H1 (cell line): ENCODE measurements around the gene LRRC27. TPM values are rescaled to one million over a fixed set of nuclear protein-coding genes. Genes with fewer than 3 reads are reported as not detected.
A peak's percentile ranks its signal among the peaks of the same experiment; 100 is the strongest.

ENCODE experiments used
- CTCF ChIA-PET: fragments of 300-600 bp; sonication (Branson Sonifier 250); formaldehyde crosslinking; loops from one replicate; lab custom pipeline; 2021; ENCODE audit not compliant: partially characterized antibody; lab: Charles Lee
- POLR2A ChIA-PET: fragments of 300-600 bp; sonication (Branson Sonifier 250); formaldehyde crosslinking; loops from one replicate; lab custom pipeline; 2021; ENCODE audit warnings: inconsistent platforms; ENCODE audit not compliant: partially characterized antibody; lab: Charles Lee
- DNase-seq, 2 experiments: peaks; one replicate each; pipeline versions ENCODE4 v3.0.0 to v3.0.0-alpha.2; 2010 to 2022; ENCODE audit warnings: low spot score in 2 of 2, low read depth in 1 of 2, mixed read lengths in 1 of 2
- FAIRE-seq: peaks from 2 replicates; lab custom pipeline; 2011; peaks lifted over from hg19 to GRCh38; lab: Jason Lieb, UNC
- H2AFZ ChIP-seq: 2 replicates; pipeline ENCODE4 v1.8.1; 2012; ENCODE audit warnings: low read length, inconsistent platforms
- H2AK5ac ChIP-seq: 2 replicates; pipeline ENCODE4 v1.6.1; 2013; ENCODE audit warnings: low read depth, low read length
- H2BK120ac ChIP-seq: replicated peaks from 2 replicates; pipeline ENCODE3; 2013; ENCODE audit warnings: low read depth, low read length, inconsistent platforms
- H2BK12ac ChIP-seq: 2 replicates; pipeline ENCODE4 v1.6.1; 2013; ENCODE audit warnings: low read depth, low read length
- H2BK15ac ChIP-seq: 2 replicates; pipeline ENCODE4 v1.6.1; 2013; ENCODE audit warnings: low read length
- H2BK20ac ChIP-seq: 2 replicates; pipeline ENCODE4 v1.6.1; 2013; ENCODE audit warnings: low read length
- H2BK5ac ChIP-seq: 2 replicates; pipeline ENCODE4 v1.6.1; 2013; ENCODE audit warnings: low read depth, low read length
- H3K14ac ChIP-seq: 2 replicates; pipeline ENCODE4 v1.6.1; 2013; ENCODE audit warnings: inconsistent platforms; ENCODE audit not compliant: insufficient read length
- H3K18ac ChIP-seq: 2 replicates; pipeline ENCODE4 v1.6.1; 2013; ENCODE audit warnings: low read length; ENCODE audit errors: extremely low read depth
- H3K23ac ChIP-seq: 2 replicates; pipeline ENCODE4 v1.6.1; 2013; ENCODE audit warnings: inconsistent platforms; ENCODE audit not compliant: insufficient read length
- H3K23me2 ChIP-seq: 2 replicates; pipeline ENCODE4 v1.6.1; 2013; ENCODE audit warnings: low read depth, low read length
- H3K27ac ChIP-seq: 2 replicates; pipeline ENCODE4 v1.6.1; 2011; ENCODE audit warnings: low read depth, low read length, inconsistent platforms
- H3K27me3 ChIP-seq, 4 experiments: replicated peaks in 1 of 4; 1 replicate in 1 of 4; 2 replicates in 3 of 4; pipeline versions ENCODE4 v1.6.1 to v1.8.1; 2011 to 2013; ENCODE audit warnings: low read length in 3 of 4, mild to moderate bottlenecking in 3 of 4, inconsistent platforms in 2 of 4, mixed read lengths in 2 of 4, moderate library complexity in 1 of 4; ENCODE audit not compliant: control insufficient read depth in 3 of 4, insufficient read depth in 3 of 4; ENCODE audit errors: extremely low read depth in 1 of 4
- H3K36me3 ChIP-seq, 4 experiments: 2 replicates each; pipeline versions ENCODE4 v1.6.1 to v1.8.1; 2011 to 2013; ENCODE audit warnings: mild to moderate bottlenecking in 4 of 4, low read length in 3 of 4, moderate library complexity in 2 of 4, control low read depth in 1 of 4, inconsistent platforms in 1 of 4; ENCODE audit not compliant: insufficient read depth in 4 of 4, control insufficient read depth in 2 of 4
- H3K4ac ChIP-seq: replicated peaks from 2 replicates; pipeline ENCODE3; 2013; ENCODE audit warnings: low read length, low read depth, mixed read lengths, inconsistent platforms; ENCODE audit not compliant: insufficient read length
- H3K4me1 ChIP-seq, 4 experiments: replicated peaks in 1 of 4; 1 replicate in 1 of 4; 2 replicates in 3 of 4; pipeline versions ENCODE4 v1.6.1 to v1.8.1; 2011 to 2013; ENCODE audit warnings: low read length in 3 of 4, inconsistent platforms in 2 of 4, mixed read lengths in 1 of 4; ENCODE audit not compliant: insufficient read depth in 4 of 4, control insufficient read depth in 3 of 4
- H3K4me2 ChIP-seq, 2 experiments: 2 replicates each; pipeline versions ENCODE4 v1.6.1 to v1.8.1; 2011 to 2013; ENCODE audit warnings: low read depth in 2 of 2, low read length in 2 of 2, control low read depth in 1 of 2, inconsistent platforms in 1 of 2, mild to moderate bottlenecking in 1 of 2; ENCODE audit not compliant: insufficient read depth in 1 of 2
- H3K4me3 ChIP-seq, 4 experiments: fragments of 200-600, 300-600 bp in 1 of 4; sonication (generic), shearing (Covaris generic), sonication (Bioruptor Twin) in 1 of 4; 2 replicates each; pipeline versions ENCODE4 v1.5.1 to v1.8.1; 2011 to 2016; ENCODE audit warnings: low read length in 4 of 4, low read depth in 3 of 4, control low read depth in 2 of 4, inconsistent platforms in 2 of 4, mild to moderate bottlenecking in 2 of 4, mixed read lengths in 1 of 4, moderate library complexity in 1 of 4; ENCODE audit not compliant: insufficient read depth in 2 of 4; ENCODE audit errors: extremely low read depth in 1 of 4
- H3K56ac ChIP-seq: replicated peaks from 2 replicates; pipeline ENCODE3; 2013; ENCODE audit warnings: low read depth, mild to moderate bottlenecking, mixed read lengths, low read length, inconsistent platforms; ENCODE audit not compliant: insufficient read length
- H3K79me1 ChIP-seq: 2 replicates; pipeline ENCODE4 v1.6.1; 2013; ENCODE audit warnings: low read depth, low read length, control low read depth
- H3K79me2 ChIP-seq, 2 experiments: 2 replicates each; pipeline versions ENCODE4 v1.6.1 to v1.8.1; 2012 to 2013; ENCODE audit warnings: low read length in 2 of 2, mild to moderate bottlenecking in 2 of 2, inconsistent platforms in 1 of 2; ENCODE audit not compliant: insufficient read depth in 2 of 2, control insufficient read depth in 1 of 2
- H3K9ac ChIP-seq, 4 experiments: replicated peaks in 1 of 4; 1 replicate in 1 of 4; 2 replicates in 3 of 4; pipeline versions ENCODE4 v1.6.1 to v1.8.1; 2011 to 2013; ENCODE audit warnings: low read depth in 3 of 4, low read length in 3 of 4, control low read depth in 2 of 4, mild to moderate bottlenecking in 2 of 4, moderate library complexity in 2 of 4, inconsistent platforms in 1 of 4; ENCODE audit errors: extremely low read depth in 1 of 4
- H3K9me3 ChIP-seq, 2 experiments: 2 replicates each; pipeline versions ENCODE4 v1.6.1 to v1.8.1; 2012 to 2013; ENCODE audit warnings: mild to moderate bottlenecking in 2 of 2, moderate library complexity in 2 of 2, control low read depth in 1 of 2, inconsistent platforms in 1 of 2, low read depth in 1 of 2, low read length in 1 of 2, mixed read lengths in 1 of 2; ENCODE audit not compliant: insufficient read depth in 2 of 2
- H4K20me1 ChIP-seq, 2 experiments: replicated peaks in 1 of 2; 2 replicates each; pipeline versions ENCODE3 to v1.8.1; 2011 to 2013; ENCODE audit warnings: inconsistent platforms in 2 of 2, low read length in 2 of 2, mild to moderate bottlenecking in 1 of 2; ENCODE audit not compliant: insufficient read depth in 2 of 2, control insufficient read depth in 1 of 2
- H4K5ac ChIP-seq: 2 replicates; pipeline ENCODE4 v1.6.1; 2013; ENCODE audit warnings: low read length, low read depth, mixed read lengths, inconsistent platforms; ENCODE audit not compliant: insufficient read length
- H4K8ac ChIP-seq: 2 replicates; pipeline ENCODE4 v1.8.0; 2013; ENCODE audit warnings: mild to moderate bottlenecking, moderate library complexity, low read length, inconsistent platforms; ENCODE audit not compliant: insufficient read depth; ENCODE audit errors: extremely low read depth
- H4K91ac ChIP-seq: replicated peaks from 2 replicates; pipeline ENCODE3; 2013; ENCODE audit warnings: low read length, mixed read lengths, inconsistent platforms; ENCODE audit not compliant: insufficient read length
- CBX5 ChIP-seq: fragments of 300-800, 300-1000 bp; sonication (generic); IDR thresholded peaks from 2 replicates; pipeline ENCODE4 v1.7.1; 2016; ENCODE audit warnings: antibody characterized with exemption, low read length, low read depth
- GABPA ChIP-seq: IDR thresholded peaks from 2 replicates; pipeline ENCODE4 v1.6.1; 2011; ENCODE audit warnings: mild to moderate bottlenecking, low read length, moderate library complexity, borderline replicate concordance; ENCODE audit not compliant: insufficient read depth
- GTF2F1 ChIP-seq: IDR thresholded peaks from 2 replicates; pipeline ENCODE4 v1.6.1; 2012; ENCODE audit warnings: low read depth, low read length, improper control_type of control experiment, borderline replicate concordance
- KDM1A ChIP-seq: fragments of 200-600, 300-600 bp; sonication (generic); IDR thresholded peaks from 2 replicates; pipeline ENCODE4 v1.7.1; 2016; ENCODE audit warnings: mild to moderate bottlenecking, low read length, borderline replicate concordance
- KDM4A ChIP-seq: IDR thresholded peaks from one replicate; pipeline ENCODE4 v1.7.1; 2012; ENCODE audit warnings: low read depth, mild to moderate bottlenecking, moderate library complexity, low read length, inconsistent platforms; ENCODE audit not compliant: severe bottlenecking
- NANOG ChIP-seq: IDR thresholded peaks from 2 replicates; pipeline ENCODE4 v1.6.1; 2011; ENCODE audit warnings: low read length, low read depth, mild to moderate bottlenecking, inconsistent platforms; ENCODE audit not compliant: insufficient read depth, poor library complexity, severe bottlenecking
- RAD21 ChIP-seq, 2 experiments: IDR thresholded peaks in 1 of 2; conservative IDR thresholded peaks in 1 of 2; 2 replicates each; pipeline ENCODE4 v1.6.1; 2011; ENCODE audit warnings: low read depth in 2 of 2, low read length in 2 of 2, improper control_type of control experiment in 1 of 2, inconsistent platforms in 1 of 2, mild to moderate bottlenecking in 1 of 2, moderate library complexity in 1 of 2
- SIN3A ChIP-seq, 2 experiments: IDR thresholded peaks in 1 of 2; conservative IDR thresholded peaks in 1 of 2; 2 replicates each; pipeline ENCODE4 v1.6.1; 2011 to 2012; ENCODE audit warnings: low read length in 2 of 2, improper control_type of control experiment in 1 of 2, low read depth in 1 of 2, mild to moderate bottlenecking in 1 of 2
- SP4 ChIP-seq: IDR thresholded peaks from 2 replicates; pipeline ENCODE4 v1.6.1; 2012; ENCODE audit warnings: low read length, inconsistent platforms
- USF2 ChIP-seq: IDR thresholded peaks from 2 replicates; pipeline ENCODE4 v1.6.1; 2011; ENCODE audit warnings: low read length, improper control_type of control experiment
- WGBS, 2 experiments: shearing (Covaris generic) in 1 of 2; methylation state at CpG; one replicate each; pipeline versions ENCODE4 v1.1.6 to v1.1.7; 2013 to 2015; ENCODE audit warnings: low lambda C conversion rate in 2 of 2, mixed read lengths in 2 of 2, inconsistent platforms in 1 of 2, low coverage in 1 of 2, missing lambda C conversion rate in 1 of 2; ENCODE audit not compliant: insufficient replicate concordance in 2 of 2, insufficient coverage in 1 of 2, insufficient read length in 1 of 2; ENCODE audit errors: extremely low coverage in 1 of 2, missing lambda C conversion rate in 1 of 2; 5-methylcytosine and 5-hydroxymethylcytosine counted together
- polyA plus RNA-seq, 7 experiments: library from polyadenylated mRNA; depleted of rRNA in 3 of 7; stranded (reverse) in 5 of 7; unstranded in 2 of 7; fragments of >200 nt in 5 of 7; fragments of 200-250 nt in 2 of 7; gene quantifications; 1 replicate in 5 of 7; 2 replicates in 1 of 7; 4 replicates in 1 of 7; pipeline versions ENCODE4 v1.2.1 to v1.2.3, GENCODE V29; 2011 to 2013; ENCODE audit warnings: missing spikeins in 2 of 7, mixed read lengths in 2 of 7
- total RNA-seq: library from RNA; stranded (reverse); fragmentation: NEBNext Ultra II Directional; extraction: Animal tissue kit (Norgen Biotek cat#: 25700); gene quantifications from 2 replicates; pipeline ENCODE4 v1.2.1, GENCODE V29; 2021

The LRRC27 gene
- total and polyA plus RNA-seq, 2 of the 8 experiments (the other 6 are each of a cell fraction or from before 2014, with no cell fraction given) = 1.2 to 3.8 TPM

GRCh38 chr10:132310701-132311337, 21.2 kb upstream of the LRRC27 start:
- Histone ChIP-seq H3K4me3 (no peak overlapping the region), H2BK15ac (0 out of 2 replicates have a peak overlapping the region, but pooled peaks have one; percentile 25), H2BK5ac (no peak overlapping the region), H4K20me1 (no peaks in the 10 kb centered on the region), H4K8ac (no peak overlapping the region), H3K79me1 (no peaks in the 10 kb centered on the region), H3K23me2 (peaks cover 13% of the 10 kb centered on the region; the same call in 1 of the 2 replicates), H4K91ac (no peak overlapping the region), H2BK120ac (no peak overlapping the region), H3K27me3 (peaks cover 20 to 42% (median 36%) of the 10 kb centered on the region in 4 experiments; a peak in 6 of 7 replicates), H3K27ac (no peak overlapping the region), H3K9me3 (peaks cover 4 to 10% of the 10 kb centered on the region in 2 experiments), H3K14ac (no peak overlapping the region), H4K5ac (no peak overlapping the region), H2AK5ac (no peak overlapping the region), H3K4me1 (peaks cover 1 to 9% (median 4%) of the 10 kb centered on the region in 4 experiments; a peak in 5 of 7 replicates), H2BK20ac (no peak overlapping the region), H3K9ac (no peak overlapping the region), H3K23ac (no peak overlapping the region), H3K4ac (no peak overlapping the region), H2AFZ (no peak overlapping the region), H3K18ac (no peak overlapping the region), H3K36me3 (no peaks in the 10 kb centered on the region), H3K4me2 (no peak overlapping the region), H3K56ac (no peak overlapping the region), H3K79me2 (no peaks in the 10 kb centered on the region), H2BK12ac (no peak overlapping the region; the same call in 1 of the 2 replicates)
- no peak for DNase-seq
- WGBS, 2 experiments = 92% methylated on average over 17 of the region's 17 CpGs; no CpG with 5 or more reads in 1 of the 2 experiments
- no peak for FAIRE-seq
- POLR2A ChIA-PET = no interaction called here
- CTCF ChIA-PET = interaction anchor here (0.6 to 1.2 kb wide), 3 partner anchors 19 to 103 kb away, joined by 3 read pairs; no protein-coding TSS in a partner anchor
- no peak for TF ChIP-seq GTF2F1
- TF ChIP-seq USF2 = no peak
- no peak for TF ChIP-seq NANOG
- TF ChIP-seq SP4 = no peak
- no peak for TF ChIP-seq GABPA
- TF ChIP-seq KDM1A = no peak
- no peak for TF ChIP-seq KDM4A
- TF ChIP-seq SIN3A (conservative IDR thresholded peaks at IDR 0.05 in 1 of 2, IDR thresholded peaks at IDR 0.05 in 1 of 2; ENCODE audit: low read depth in 1 of 2, low read length in 2 of 2) = no peak
- no peak for TF ChIP-seq CBX5
- TF ChIP-seq RAD21 (IDR thresholded peaks at IDR 0.05 in 1 of 2, conservative IDR thresholded peaks at IDR 0.05 in 1 of 2; ENCODE audit: low read depth in 2 of 2, low read length in 2 of 2) = no peak
